GM18502 (cell line): ENCODE results near the gene ECHS1.
A peak's percentile ranks its signal among the peaks of the same experiment; 100 is the strongest.
"Not testable (repeated sequence)": the region's sequence is repeated elsewhere in the genome, so short reads cannot be mapped to it uniquely, and the experiment has no call there.

ENCODE experiments used
- ATAC-seq: cut with Tn5 transposase; IDR thresholded peaks from one replicate; pipeline ENCODE4 v1.9.1; 2021; ENCODE audit warnings: mild to moderate bottlenecking; ENCODE audit not compliant: unreplicated experiment, poor library complexity

The ECHS1 gene

DNA sequence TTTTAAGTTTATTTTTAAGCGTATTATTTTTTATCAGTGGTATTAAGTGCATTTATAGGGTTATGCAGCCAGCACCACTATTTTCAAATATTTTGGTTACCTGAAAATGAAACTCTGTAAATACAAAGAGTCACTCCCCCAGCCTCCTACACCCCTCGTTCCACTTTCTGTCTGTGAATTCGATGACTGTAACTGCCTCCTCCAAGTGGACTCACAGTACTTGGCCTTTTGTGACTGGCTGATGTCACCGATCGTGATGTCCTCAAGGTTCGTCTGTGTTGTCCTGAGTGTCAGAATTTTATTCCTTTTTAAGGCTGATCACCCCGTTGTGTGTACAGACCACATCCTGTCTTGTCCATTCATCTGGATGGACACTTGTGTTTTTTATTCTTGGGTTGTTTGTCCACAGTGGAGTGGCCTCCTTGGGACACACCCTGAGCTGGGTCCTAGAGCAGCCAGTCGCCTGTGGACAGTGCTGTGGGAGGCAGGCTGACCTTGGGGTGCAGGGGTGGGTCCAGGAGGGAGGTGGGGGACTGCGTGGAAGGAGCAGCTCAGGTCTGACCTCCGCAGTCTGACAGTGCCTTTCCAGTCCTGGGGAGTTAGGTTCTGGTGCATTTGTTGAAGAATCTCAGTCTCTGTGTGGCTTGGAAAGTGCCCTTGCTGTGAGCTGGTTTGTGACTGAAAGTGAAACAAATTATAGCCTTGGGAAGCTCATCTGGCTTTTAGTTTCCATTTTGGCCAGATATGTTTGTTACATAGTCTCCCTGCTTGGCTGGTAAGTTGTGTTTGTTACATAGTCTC lies 27.7 kb upstream of the ECHS1 start:
- ATAC-seq: peak; percentile 82

DNA sequence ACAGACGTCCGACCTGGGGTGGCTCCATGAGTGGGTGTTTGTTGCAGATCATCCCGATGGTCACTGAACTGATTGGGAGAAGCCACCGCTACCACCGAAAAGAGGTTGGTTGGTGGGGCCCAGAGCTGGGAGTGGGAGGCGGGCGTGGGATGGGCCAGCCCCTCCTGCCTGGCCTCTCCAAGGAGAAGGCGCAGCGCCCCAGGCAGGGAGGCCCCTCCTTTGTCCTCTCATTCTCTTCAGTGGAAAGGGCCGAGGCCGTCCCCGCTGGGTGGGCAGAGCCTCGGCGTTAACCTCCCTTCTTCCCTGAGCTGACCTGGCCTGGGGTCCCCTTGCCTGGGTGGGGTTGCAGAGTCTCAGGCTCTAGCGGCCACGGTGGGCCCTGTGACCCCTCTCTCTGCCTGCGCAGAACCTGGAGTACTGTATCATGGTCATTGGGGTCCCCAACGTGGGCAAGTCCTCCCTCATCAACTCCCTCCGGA lies 26.0 kb upstream of the ECHS1 start:
- no peak for ATAC-seq

DNA sequence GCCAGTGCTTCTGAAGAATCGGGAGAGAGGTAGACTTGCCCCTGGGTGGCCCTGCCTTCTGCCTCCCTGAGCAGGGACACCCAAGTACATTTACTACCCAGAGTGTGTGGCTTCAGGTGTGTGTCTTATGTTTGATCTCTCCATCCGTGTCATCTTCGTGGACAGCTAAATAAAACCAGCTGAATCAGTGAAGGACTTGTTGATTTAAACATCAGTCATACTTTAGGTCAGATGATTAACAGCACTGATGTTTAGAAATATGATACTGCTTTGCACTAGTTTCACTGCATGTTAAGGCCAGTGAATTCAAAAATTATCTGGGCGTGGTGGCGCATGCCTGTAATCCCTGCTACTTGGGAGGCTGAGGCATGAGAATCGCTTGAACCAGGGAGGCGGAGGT lies 24.8 kb upstream of the ECHS1 start:
- no peak for ATAC-seq

DNA sequence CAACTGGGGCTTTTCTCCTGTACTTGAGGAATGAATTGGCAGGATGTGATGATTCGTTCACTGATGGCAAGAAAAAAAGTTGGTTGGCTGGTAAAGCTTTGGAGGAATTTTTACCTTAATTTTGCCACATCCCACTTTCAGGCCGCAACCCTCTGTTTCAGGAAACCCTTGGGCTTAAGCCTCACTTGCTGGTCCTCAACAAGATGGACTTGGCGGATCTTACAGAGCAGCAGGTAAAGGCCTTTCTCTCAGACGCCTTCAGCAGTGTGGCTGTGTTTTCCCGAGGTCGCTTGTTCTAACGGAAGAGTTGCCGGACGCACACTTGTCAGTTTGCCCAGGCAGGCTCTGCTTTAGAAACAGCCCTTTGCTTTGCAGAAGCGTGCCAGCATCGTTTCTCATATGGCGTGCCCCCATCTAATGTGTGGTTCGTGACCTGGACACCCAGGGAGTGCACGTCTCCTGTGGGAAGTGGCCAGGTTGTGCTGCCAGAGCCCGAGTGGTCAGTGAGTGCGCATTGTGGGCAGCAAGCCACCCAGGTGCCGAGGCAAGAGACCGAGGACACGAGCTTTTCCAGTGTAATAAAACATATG lies 23.0 kb upstream of the ECHS1 start:
- ATAC-seq: no peak

DNA sequence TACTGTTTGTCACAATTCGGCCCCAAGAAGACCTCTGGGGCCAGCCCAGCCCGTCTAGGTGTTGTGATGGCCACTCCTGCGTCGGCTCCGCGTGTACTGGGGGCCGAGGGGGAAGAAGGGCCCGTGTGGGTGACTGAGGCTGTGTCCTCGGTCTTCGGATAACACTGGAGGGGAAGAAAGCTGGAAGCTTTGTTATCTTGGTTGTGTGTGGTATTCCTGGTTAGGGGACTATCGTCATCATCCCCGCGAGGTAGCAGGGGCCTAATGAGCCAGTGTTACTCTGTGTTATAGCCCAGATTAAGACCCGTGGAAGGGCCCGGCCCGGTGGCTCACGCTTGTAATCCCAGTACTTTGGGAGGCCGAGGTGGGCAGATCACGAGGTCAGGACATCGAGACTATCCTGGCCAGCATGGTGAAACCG lies 21.7 kb upstream of the ECHS1 start:
- ATAC-seq: no peak

DNA sequence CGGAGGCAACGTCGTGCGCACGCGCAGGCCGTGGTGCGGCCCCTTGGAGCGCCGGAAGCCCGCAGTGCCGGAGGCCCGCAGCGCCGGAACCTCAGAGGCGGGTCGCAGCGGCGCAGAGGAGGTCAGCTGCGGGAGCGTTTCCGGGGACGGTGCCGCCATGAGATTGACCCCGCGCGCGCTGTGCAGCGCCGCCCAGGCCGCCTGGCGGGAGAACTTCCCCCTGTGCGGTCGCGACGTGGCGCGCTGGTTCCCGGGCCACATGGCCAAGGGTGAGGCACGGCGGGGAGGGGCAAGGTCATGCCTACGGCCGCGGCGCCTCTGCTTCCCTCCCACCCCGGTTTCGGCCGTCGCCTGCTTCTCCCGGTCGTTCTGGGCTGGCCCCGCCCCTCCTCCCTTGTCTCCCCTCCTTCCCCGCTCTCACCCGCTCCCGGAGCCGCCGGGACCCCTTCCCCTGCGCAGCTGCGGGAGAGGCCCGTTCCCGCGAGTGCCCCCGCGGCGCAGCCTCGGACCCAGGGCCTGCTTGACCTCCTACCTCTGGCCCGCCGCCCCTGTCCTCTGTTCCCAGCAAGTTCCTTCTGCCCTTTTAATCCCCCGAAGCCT lies 21.0 kb upstream of the ECHS1 start, which contains the start of gene MTG1:
MTG1 (plus strand) TSS at position 94 of the 600 bp plus-strand sequence; CDS start at position 158, 64 bp downstream.
- peak; percentile 69 for ATAC-seq

DNA sequence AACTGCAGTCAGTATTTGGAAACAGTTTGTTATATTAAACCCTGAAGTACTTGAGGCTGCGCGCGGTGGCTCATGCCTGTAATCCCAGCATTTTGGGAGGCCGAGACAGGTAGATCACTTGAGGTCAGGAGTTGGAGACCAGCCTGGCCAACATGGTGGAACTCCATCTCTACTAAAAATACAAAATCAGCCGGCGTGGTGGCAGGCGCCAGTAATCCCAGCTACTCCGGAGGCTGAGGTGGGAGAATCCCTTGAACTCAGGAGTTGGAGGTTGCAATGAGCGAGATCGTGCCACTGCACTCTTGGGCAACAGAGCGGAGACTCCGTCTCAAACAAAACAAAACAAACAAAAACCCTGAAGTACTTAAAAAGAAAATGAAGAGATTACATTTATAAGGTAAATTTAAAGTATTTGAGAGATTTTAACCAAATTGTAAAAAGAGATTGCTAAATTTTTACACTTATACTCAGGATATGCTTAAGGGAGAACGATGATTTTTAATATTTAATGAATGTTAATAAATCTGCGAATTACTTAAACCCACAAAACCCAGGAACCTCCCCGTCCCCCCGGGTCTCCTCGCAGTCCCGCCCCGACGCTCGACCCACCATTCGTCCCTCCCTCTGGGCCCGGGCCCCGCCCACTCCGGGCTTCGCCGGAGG lies 20.4 kb upstream of the ECHS1 start:
- no peak for ATAC-seq

DNA sequence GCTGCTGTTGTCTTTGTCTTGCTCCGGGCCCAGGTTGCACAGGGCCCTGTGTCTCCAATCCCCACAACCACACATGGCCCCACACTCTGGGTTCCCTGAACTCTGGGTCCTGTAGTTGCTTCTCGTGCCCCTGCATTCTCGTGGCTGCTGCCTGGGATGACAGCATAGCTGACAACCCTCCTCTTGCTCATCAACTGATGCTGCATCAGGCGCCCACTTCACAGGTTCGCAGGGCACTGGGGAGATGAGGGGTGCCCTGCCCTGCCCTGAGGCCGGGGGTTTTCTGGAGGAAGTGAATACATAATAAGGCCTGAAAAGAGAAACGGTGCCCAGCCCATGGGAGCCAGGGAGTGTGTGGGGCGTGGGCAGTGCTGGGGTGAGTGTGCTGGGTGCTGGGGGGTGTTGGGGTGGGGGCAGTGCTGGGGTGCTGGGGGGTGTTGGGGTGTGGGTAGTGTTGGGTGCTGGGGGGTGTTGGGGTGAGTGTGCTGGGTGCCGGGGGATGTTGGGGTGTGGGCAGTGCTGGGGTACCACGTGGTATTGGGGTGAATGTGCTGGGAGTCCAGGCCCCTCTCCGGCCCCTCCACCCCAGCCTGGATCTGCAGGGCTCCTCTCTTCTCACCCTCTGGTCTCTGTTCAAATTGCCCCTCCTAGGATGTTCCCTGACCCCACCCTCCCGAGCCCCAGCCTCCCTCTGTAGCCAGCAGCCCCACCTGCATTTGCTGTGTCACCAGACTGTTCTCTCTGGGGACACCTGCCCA lies 18.8 kb upstream of the ECHS1 start:
- no peak for ATAC-seq

DNA sequence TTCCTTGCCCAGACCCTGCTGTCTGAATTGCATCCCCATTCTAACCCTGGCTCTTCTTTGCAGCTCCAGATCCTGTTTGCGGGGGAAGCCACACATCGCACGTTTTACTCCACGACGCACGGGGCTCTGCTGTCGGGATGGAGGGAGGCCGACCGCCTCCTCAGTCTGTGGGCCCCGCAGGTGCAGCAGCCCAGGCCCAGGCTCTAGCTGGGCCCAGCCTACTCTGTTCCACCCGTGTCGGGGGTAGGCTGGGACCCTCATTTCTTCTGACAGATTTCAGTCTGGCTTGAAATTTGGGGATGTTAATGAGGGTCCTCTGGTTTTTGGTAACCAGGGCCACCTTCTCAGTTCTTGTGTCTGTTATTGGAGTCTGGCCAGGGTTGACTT lies 18.1 kb upstream of the ECHS1 start:
- ATAC-seq: no peak

DNA sequence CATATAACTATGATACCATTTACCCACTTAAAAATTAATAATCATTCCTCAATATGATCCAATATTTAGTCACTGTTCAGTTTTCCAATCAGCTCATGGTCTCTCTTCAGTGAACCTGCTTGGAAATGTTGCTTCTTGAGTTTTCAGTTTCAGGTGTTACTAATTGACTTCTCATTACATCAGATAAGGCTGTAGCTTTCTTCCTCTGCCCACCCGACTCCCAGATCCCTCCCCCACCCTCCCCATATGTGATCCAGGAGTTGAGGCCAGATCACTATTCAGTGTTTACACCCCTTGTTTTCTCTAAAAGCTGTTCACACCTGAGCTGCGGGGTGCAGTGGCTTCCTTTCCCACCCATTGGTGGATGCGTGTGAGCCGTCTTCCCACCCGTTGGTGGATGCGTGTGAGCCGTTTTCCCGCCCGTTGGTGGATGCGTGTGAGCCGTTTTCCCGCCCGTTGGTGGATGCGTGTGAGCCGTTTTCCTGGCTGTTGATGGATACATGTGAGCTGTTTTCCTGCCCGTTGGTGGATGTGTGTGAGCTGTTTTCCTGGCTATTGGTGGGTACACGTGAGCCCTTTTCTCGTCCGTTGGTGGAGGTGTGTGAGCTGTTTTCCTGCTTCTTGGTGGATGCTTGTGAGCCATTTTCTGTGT lies 17.6 kb upstream of the ECHS1 start:
- no peak for ATAC-seq

DNA sequence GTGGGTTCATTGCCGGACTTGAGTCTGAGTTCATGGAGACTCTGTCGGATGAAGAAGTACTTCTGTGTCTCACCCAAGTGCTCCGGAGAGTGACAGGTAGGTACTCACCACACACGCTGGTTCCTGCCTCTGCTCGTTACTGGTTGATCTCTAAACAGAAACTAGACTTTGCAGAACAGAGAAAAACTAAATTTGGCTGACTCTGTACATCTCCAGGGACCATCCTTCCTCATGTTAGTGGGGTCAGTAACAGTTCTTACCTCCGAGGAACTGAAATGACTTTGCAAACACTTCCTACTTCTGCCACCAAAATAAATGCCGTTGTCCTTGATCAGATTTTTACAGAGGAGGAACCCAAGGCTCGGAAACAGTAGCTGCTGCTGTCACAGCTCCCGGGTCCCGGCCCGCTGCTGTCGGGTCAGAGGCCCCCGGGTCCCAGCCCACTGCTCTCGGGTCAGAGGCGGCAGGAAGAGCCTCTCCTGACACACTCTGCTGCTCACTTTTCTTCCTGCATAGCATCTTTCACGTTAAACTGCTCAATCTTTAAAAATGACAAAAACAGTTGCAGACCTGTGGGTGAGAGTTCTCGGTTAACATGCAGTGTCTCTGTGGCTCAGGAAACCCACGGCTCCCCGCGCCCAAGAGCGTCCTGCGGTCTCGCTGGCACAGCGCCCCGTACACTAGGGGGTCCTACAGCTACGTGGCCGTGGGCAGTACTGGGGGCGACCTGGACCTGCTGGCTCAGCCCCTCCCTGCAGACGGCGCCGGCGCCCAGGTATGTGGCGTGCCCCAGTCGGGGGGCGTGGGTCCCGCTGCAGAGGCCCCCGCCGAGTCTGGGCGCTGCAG lies 16.0 kb upstream of the ECHS1 start:
- ATAC-seq: peak; percentile 85

DNA sequence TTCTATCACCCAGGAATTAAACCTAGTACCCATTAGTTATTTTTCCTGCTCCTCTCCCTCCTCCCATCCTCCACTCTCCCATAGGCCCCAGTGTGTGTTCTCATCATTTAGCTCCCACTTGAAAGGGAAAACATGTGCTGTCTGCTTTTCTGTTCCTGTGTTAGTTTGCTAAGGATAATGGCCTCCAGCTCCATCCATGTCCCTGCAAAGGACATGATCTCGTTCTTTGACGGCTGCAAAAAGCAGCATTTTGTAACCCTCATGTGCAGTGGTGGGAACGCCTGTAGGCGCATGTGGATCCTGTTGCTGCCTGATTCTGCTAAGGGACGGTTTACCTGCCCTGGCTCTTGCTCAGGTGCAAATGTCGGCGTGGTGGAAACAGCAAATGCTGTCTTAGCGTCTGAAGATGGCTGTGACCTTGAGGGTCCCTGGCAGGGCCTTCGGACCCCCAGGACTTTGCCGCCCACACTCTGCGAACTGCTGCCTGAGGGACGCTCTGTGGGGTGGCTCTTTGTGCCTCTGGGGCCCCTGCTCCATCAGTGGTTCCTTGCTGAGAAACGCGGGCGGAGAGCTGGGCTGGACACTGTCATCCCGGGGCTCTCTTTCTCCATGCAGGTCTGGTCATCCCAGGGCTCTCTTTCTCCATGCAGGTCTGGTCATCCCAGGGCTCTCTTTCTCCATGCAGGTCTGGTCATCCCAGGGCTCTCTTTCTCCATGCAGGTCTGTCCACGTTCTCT lies 15.2 kb upstream of the ECHS1 start:
- peak; percentile 2 for ATAC-seq

DNA sequence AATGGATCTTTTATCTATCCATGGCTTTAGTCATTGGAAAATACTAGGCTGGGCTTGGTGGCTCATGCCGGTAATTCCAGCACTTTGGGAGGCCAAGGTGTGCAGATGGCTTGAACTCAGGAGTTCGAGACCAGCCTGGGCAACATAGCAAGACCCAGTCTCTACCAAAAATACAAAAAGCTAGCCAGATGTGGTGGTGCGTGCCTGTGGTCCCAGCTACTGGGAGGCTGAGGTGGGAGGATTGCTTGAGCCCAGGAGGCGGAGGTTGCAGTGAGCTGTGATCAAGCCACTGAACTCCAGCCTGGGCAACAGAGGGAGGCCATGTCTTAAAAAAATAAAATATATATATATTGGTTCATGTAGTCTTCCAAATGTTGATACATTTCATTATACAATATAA lies 13.8 kb upstream of the ECHS1 start:
- not testable (repeated sequence) for ATAC-seq

DNA sequence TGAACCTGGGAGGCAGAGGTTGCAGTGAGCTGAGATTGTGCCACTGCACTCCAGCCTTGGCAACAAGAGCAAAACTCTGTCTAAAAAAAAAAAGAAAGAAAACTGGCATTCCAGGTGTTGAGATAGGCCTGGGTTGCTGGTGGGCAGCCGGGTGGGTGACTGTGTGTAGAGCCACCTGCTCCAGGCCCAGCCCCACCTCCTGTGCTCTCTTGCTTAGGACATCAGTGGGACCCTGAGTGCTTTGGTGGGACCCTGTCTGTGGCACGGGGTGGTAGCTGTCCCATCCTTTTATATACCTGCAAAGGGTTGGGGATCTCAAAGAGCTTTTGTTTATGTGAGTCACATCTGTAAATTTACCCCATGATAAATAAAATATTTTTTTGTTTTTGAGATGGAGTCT lies 12.1 kb upstream of the ECHS1 start:
- ATAC-seq: no peak

DNA sequence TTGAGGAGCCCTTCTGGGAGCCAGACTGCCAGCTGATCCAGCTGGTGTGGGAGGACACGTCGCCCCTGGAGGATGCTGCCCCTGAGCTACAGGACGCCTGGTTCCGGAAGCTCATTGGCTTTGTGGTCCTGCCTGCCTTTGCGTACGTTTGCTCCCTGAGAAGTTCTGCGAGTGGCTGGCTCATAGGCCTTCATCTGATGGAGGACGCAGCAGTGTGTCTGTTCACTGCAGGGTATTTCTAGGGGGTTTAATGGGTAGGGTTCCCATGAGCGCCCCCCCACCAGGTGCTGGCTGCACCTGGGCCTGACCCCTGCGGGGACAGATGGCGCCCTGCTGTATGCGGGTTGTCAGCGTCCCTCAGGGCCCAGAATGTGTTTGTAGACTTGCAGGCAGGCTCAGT lies 10.9 kb upstream of the ECHS1 start:
- no peak for ATAC-seq

DNA sequence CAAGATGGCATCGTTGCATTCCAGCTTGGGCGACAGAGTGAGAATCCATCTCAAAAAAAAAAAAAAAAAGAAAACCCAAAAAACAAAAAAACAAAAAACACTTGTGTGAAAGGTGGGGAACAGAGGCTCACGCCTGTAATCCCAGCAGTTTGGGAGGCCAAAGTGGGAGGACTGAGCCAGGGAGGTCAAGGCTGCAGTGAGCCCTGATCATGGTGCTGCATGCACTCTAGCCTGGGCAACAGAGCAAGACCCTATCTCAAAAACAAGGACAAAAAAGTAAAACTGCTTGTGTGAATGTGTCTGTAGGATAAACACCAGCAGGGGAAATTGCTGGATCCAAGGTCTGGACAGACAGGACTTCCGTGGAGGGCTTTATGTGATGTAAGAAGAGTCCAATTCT lies 10.4 kb upstream of the ECHS1 start:
- no peak for ATAC-seq

DNA sequence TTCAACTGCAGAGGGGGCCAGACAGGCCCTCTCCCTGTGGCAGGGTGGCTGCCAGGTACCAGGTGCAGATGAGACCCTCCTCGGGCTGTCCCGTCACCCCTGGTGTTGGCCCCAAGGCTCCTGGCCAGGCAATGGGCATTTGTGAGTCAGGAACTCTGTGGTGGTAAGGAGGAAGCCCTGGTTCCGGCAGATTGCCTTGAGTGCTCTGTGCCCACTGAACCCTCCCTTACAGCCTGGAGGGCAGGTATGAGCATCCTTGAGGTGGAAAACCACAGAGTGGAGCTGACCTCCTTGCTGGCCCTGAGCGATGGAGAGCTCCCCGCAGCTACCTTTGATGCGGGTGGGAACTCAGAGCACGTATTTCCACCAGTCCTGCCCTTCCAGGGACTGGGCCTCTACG lies 7.9 kb upstream of the ECHS1 start:
- no peak for ATAC-seq
